ENCODE measurements around the gene ATPAF2. TPM values are rescaled to one million over a fixed set of nuclear protein-coding genes. Genes with fewer than 3 reads are reported as not detected.
A peak's percentile ranks its signal among the peaks of the same experiment; 100 is the strongest.

Gene ATPAF2
- total RNA-seq, 2 donors from 2014 or later, result 11.8 to 19.0 TPM

DNA sequence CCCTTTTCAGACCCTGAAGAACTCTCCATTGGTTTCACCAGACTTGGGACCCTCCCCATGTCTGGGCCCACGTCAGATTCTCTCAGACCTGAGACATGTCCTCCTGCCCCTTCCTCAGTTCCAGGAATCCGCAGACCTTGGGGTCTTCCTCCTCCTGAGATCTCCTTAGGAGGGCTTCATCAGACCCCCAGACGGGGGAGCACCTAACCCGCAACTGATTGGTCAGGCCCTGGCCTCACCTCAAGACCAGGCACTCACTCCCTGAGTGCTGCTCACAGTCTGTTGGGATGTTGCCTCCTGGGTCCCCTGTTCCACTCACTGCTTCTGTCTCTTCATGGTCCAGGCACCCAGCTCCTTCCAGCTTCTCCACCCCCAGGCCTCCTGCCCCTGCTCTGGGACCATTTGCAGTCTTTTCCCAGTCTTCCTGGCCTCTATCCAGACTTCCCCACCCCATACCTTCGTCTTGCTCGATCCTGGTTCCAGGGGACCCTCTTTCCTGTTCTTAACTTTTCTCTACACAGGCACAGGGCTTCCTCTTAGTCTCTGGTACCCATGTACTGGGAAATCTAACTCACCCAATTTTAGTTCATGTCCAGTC is 1.4 kb upstream of the ATPAF2 start:
- TF ChIP-seq, protein P1, sequence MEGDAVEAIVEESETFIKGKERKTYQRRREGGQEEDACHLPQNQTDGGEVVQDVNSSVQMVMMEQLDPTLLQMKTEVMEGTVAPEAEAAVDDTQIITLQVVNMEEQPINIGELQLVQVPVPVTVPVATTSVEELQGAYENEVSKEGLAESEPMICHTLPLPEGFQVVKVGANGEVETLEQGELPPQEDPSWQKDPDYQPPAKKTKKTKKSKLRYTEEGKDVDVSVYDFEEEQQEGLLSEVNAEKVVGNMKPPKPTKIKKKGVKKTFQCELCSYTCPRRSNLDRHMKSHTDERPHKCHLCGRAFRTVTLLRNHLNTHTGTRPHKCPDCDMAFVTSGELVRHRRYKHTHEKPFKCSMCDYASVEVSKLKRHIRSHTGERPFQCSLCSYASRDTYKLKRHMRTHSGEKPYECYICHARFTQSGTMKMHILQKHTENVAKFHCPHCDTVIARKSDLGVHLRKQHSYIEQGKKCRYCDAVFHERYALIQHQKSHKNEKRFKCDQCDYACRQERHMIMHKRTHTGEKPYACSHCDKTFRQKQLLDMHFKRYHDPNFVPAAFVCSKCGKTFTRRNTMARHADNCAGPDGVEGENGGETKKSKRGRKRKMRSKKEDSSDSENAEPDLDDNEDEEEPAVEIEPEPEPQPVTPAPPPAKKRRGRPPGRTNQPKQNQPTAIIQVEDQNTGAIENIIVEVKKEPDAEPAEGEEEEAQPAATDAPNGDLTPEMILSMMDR (IDR thresholded peaks at IDR 0.05), result no peak
- Histone ChIP-seq H3K4me3 (peak overlapping the region; percentile 97), H3K36me3 (no peaks in the 10 kb centered on the region), H3K27ac (no peak overlapping the region), H3K27me3 (replicated peaks; ENCODE audit: insufficient read depth) (no peaks in the 10 kb centered on the region), H3K4me1 (ENCODE audit: control insufficient read depth in 1 of 2, low read depth in 2 of 2) (peaks cover 21 to 39% of the 10 kb centered on the region in 2 donors), H3K9me3 (no peaks in the 10 kb centered on the region)
- ATAC-seq (ENCODE audit: insufficient number of reproducible peaks, low FRiP score, low read depth), result no peak
- no peak for DNase-seq (ENCODE audit: low spot score)

DNA sequence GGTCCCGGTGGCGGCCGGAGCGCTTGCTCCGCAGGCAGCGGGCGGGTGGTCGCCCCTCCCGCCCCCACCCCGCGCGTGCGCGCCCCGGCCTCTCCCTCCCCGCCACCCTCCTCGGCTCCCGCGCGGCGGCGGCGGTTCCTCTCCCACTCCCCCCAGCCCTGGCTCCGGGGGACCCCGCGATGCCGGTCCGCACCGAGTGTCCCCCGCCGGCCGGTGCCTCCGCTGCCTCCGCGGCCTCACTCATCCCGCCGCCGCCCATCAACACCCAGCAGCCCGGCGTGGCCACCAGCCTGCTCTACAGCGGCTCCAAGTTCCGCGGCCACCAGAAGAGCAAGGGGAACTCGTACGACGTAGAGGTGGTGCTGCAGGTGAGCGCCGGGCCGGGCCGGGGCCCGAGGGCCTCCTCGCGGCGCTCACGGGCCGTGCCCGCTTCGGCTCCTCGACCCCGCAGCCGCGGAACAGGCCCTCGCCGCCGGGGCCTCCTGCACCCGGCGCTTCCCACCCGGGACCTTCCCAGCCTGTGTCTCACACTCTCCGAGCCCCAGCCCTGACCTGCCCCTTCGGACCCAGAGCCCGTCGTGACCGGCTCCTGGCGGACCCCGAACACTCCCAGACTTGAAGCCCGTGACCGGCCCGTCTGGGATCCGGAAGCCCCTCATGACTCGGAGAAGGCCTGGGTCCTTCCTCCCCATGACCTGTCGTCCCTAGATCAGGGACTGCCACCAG is 730 bp upstream of the ATPAF2 start:
- no peak for DNase-seq (ENCODE audit: low spot score)
- peak; percentile 18 for ATAC-seq (ENCODE audit: insufficient number of reproducible peaks, low FRiP score, low read depth)
- no peaks in the 10 kb centered on the region for H3K36me3 ChIP-seq
- H3K4me1 ChIP-seq (ENCODE audit: control insufficient read depth in 1 of 2, low read depth in 2 of 2), result peaks cover 21 to 39% of the 10 kb centered on the region in 2 donors
- TF ChIP-seq, protein P1 (IDR thresholded peaks at IDR 0.05), result no peak
- no peaks in the 10 kb centered on the region for H3K9me3 ChIP-seq
- H3K4me3 ChIP-seq, result peak overlapping the region; percentile 97
- H3K27me3 ChIP-seq (replicated peaks; ENCODE audit: insufficient read depth), result no peaks in the 10 kb centered on the region
- H3K27ac ChIP-seq, result peak overlapping the region; percentile 37 to 59

DNA sequence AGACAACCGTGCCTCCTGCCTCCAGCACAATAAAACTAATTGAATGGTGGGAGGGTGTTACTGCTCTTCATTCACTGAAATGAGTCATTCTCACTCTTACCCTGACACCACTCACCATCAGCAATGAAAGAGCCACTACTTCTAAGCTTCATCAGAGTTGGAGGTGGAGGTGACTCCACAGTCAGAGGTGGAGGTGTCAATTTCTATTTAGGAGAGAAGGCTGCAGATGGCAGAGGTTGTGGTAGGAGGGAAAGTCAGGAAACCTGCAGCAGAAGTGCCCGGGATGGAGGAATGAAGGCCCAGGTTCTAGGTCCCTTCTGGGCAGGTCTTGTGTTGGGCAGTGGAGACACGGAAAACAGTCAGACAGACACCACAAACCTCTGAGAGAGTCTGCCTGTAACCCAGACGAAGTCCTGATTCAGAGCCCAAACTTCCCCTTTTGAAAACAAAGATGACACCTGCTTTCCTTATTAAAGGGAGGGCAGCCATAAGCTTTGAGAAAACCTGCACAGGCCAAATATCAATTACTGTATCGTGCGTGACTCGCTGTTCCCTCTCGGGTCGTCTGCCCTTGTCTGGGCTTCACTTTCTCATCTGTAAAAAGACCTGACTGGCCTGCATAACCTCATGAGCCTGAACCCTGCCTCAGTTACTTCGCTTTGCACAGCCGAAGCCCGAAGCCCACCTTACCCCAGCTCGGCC is 668 bp downstream of the ATPAF2 start:
- DNase-seq (ENCODE audit: low spot score), result no peak
- no peaks in the 10 kb centered on the region for H3K27me3 ChIP-seq (replicated peaks; ENCODE audit: insufficient read depth)
- no peaks in the 10 kb centered on the region for H3K9me3 ChIP-seq
- H3K4me1 ChIP-seq (ENCODE audit: control insufficient read depth in 1 of 2, low read depth in 2 of 2), result peaks cover 21 to 39% of the 10 kb centered on the region in 2 donors
- no peak for ATAC-seq (ENCODE audit: insufficient number of reproducible peaks, low FRiP score, low read depth)
- TF ChIP-seq, protein P1 (IDR thresholded peaks at IDR 0.05), result no peak
- H3K36me3 ChIP-seq, result no peaks in the 10 kb centered on the region
- H3K4me3 ChIP-seq, result peak overlapping the region; percentile 97
- H3K27ac ChIP-seq, result peak overlapping the region; percentile 39 to 49

DNA sequence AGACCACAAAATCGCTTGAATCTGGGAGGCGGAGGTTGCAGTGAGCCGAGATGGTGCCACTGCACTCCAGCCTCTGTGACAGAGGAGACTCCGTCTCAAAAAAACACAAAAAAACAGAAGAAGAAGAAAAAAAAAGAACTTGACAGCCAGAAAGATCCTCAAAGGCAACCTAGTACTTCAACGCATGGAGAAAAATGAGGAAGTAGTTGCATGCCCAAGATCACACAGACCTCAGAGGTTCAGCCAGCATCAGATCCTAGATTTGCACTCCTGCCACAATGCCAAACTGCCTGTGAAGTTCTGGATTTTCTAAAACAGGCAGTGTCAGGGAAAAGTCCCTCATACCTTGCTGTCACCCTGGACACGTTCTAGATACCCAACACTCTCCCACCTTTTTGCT is 1.5 kb downstream of the ATPAF2 start:
- no peaks in the 10 kb centered on the region for H3K27me3 ChIP-seq (replicated peaks; ENCODE audit: insufficient read depth)
- TF ChIP-seq, protein P1 (IDR thresholded peaks at IDR 0.05), result no peak
- no peaks in the 10 kb centered on the region for H3K9me3 ChIP-seq
- H3K27ac ChIP-seq, result no peak overlapping the region
- DNase-seq (ENCODE audit: low spot score) (no peak), ATAC-seq (ENCODE audit: insufficient number of reproducible peaks, low FRiP score, low read depth) (no peak)
- no peaks in the 10 kb centered on the region for H3K36me3 ChIP-seq
- no peak overlapping the region for H3K4me3 ChIP-seq
- H3K4me1 ChIP-seq (ENCODE audit: control insufficient read depth in 1 of 2, low read depth in 2 of 2), result peaks cover 21 to 39% of the 10 kb centered on the region in 2 donors

DNA sequence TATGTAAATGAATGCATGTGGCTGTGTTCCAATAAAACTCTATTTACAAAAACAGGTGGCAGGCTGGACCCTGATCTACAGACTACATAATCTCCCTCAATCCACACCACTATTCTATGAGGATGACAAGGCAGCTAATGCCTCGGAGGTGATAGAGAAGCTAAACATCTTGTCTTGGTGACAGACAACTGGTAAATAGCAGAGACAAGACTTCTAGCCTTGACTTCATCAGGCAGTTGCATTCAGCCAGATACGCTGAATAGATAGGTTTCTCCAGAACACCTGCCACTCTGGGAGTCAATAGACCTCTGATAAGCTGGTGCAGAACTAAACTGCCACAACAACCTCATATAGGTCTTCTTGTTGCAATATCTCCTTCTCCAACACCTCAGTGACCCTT is 3.3 kb downstream of the ATPAF2 start:
- DNase-seq (ENCODE audit: low spot score) (no peak), ATAC-seq (ENCODE audit: insufficient number of reproducible peaks, low FRiP score, low read depth) (no peak)
- Histone ChIP-seq H3K27ac (no peak overlapping the region), H3K27me3 (replicated peaks; ENCODE audit: insufficient read depth) (no peaks in the 10 kb centered on the region), H3K4me1 (ENCODE audit: control insufficient read depth in 1 of 2, low read depth in 2 of 2) (peaks cover 15 to 25% of the 10 kb centered on the region in 2 donors), H3K36me3 (no peaks in the 10 kb centered on the region), H3K9me3 (no peaks in the 10 kb centered on the region), H3K4me3 (no peak overlapping the region)
- TF ChIP-seq, protein P1 (IDR thresholded peaks at IDR 0.05), result no peak

Data from thoracic aorta (tissue), 2 donors.